Choroid plexus epithelial cell (primary cell): ENCODE measurements around the gene INPP4B.

Source experiments
- DNase-seq: peaks from one replicate; pipeline ENCODE4 v3.0.0-alpha.2; 2010; ENCODE audit warnings: low read depth
- H3K4me3 ChIP-seq: 2 replicates; pipeline ENCODE4 v1.5.1; 2011; ENCODE audit warnings: low read depth, mild to moderate bottlenecking, control low read depth, low read length, moderate library complexity
- CTCF ChIP-seq: conservative IDR thresholded peaks from 2 replicates; pipeline ENCODE4 v1.5.1; 2011; ENCODE audit warnings: low read depth, mild to moderate bottlenecking, control low read depth, inconsistent platforms, low read length, moderate library complexity

The INPP4B gene

DNA sequence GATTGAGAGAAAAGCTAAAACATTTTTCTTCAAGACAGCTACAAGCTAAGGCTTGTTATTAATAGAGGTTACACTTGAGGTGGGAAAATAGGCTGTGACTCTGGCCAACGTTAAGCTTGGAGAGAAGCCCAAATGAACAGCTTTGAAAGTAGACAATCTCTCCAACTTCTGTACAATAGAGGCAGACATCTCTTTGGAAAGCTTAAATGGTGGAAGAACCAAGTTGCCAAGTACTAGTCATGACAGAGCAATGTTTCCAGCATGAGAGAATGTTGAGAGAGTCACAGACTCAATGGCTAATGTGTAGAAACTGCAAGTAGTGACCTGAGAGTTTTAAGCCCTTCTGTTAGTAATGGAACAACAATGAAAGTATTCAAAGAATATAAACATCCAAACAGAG is 298.1 kb downstream of the INPP4B start:
- DNase-seq: no peak
- no peak overlapping the region for H3K4me3 ChIP-seq
- TF ChIP-seq CTCF: no peak

- TF ChIP-seq CTCF: no peak
- H3K4me3 ChIP-seq: no peak overlapping the region
- no peak for DNase-seq
Measured at GRCh38 chr4:142544594-142544993, 301.5 kb downstream of the INPP4B start.

DNA sequence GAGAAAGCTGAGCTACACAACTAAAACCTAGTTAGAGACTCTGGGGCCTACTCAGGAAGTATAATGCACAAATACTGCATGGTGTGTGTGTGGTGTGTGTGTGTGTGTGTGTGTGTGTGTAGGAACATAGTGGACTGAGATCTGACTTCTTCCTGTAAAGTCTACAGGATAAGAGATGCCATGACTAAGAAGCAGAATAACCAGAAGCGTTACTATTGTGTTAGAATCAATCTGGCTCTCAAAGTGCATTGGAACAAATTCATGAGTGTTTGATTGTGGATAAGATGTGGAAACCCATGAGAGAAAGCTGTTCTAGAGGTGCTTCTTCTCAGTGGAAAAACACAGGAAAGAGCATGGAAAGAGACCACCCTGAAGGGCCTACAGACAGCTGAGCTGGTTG is 302.1 kb downstream of the INPP4B start:
- H3K4me3 ChIP-seq: no peak overlapping the region
- DNase-seq: no peak
- TF ChIP-seq CTCF: no peak

DNA sequence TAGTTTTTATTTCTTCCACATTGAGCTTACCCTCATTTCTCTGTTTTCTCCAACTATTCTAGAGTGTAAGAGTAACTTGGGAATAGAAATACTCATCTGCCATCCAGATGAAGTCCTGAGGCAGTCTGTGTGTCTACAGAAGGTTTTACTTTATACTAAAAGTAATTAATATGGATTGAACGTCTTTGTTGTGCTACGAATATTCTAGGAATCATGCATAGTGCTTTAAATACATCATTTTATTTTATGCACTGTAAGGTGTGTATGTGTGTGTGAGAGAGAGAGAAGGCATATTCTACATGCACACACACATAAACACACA is 305.7 kb downstream of the INPP4B start:
- no peak overlapping the region for H3K4me3 ChIP-seq
- no peak for DNase-seq
- TF ChIP-seq CTCF: no peak

GRCh38 chr4:142539796-142540482 is 306.2 kb downstream of the INPP4B start:
- TF ChIP-seq CTCF: no peak
- DNase-seq: no peak
- no peak overlapping the region for H3K4me3 ChIP-seq

DNA sequence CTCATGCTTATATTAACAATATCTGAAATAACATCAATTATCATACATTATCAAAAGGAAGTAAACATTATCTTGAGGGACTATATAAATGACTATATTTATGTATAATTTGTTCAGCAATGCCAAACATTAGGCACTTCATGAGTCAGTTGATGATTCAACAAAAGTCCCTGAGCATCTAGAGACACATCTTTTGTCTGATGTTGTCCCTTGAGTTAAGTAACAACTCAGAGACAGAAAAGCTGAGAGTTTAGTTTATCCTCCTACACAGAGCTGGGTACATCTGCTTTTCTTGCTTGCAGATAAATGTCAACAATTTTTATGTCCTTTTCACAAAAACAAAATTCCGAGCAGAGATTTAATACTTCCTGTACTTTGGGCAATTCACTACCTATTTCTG is 311.1 kb downstream of the INPP4B start:
- no peak overlapping the region for H3K4me3 ChIP-seq
- no peak for DNase-seq
- TF ChIP-seq CTCF: no peak

DNA sequence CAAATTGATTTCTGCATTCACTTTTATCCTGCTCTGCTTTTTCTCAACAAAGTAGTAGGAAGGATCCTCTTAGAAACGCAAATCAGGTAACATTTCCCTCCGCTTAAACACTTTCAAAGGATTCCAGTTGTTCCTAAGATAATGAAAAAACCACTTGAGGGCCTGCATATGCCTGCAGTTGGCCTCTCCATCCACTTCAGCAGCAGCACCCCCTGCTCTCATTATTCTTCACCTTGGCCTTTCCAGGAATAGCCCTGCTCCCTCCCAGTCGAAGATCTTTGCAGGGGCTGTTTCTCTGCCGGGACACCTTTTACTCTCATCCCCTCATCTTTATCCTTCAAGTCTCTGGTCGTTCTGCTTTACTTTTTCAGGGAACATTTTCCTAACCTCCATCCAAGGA is 314.0 kb downstream of the INPP4B start:
- no peak overlapping the region for H3K4me3 ChIP-seq
- no peak for TF ChIP-seq CTCF
- DNase-seq: no peak
